Hematopoietic multipotent progenitor cell treated with erythropoietin and hydrocortisone succinate and interleukin-3 and kit ligand, for 15 days (in vitro differentiated cells): ENCODE measurements around the gene ROCK1.

Experiments used
- DNase-seq: peaks from one replicate; pipeline ENCODE4 v3.0.0-alpha.2; 2015; ENCODE audit warnings: low spot score

The ROCK1 gene

GRCh38 chr18:21105936-21106335 lies 5.7 kb downstream of the ROCK1 start:
- DNase-seq = no peak

GRCh38 chr18:21101172-21101571 lies 10.4 kb downstream of the ROCK1 start:
- DNase-seq = no peak

GRCh38 chr18:21100678-21101077 lies 10.9 kb downstream of the ROCK1 start:
- no peak for DNase-seq

- no peak for DNase-seq
These were observed 11.5 kb downstream of the ROCK1 start for GRCh38 chr18:21100146-21100545.

GRCh38 chr18:21099442-21099841 lies 12.2 kb downstream of the ROCK1 start:
- no peak for DNase-seq

- no peak for DNase-seq
These were observed 14.9 kb downstream of the ROCK1 start for GRCh38 chr18:21096760-21097159.

GRCh38 chr18:21093133-21093532 lies 18.5 kb downstream of the ROCK1 start:
- DNase-seq = no peak

- no peak for DNase-seq
These were observed 20.9 kb downstream of the ROCK1 start for GRCh38 chr18:21090680-21091079.

GRCh38 chr18:21085579-21086166 lies 25.9 kb downstream of the ROCK1 start:
- no peak for DNase-seq

- no peak for DNase-seq
These were observed 27.0 kb downstream of the ROCK1 start for GRCh38 chr18:21084511-21085078.

- no peak for DNase-seq
These were observed 28.6 kb downstream of the ROCK1 start for GRCh38 chr18:21083017-21083416.

GRCh38 chr18:21081426-21081825 lies 30.2 kb downstream of the ROCK1 start:
- no peak for DNase-seq

GRCh38 chr18:21080576-21080975 lies 31.0 kb downstream of the ROCK1 start:
- no peak for DNase-seq

GRCh38 chr18:21074336-21075323 lies 37.0 kb downstream of the ROCK1 start:
- DNase-seq = no peak

GRCh38 chr18:21073180-21073579 lies 38.4 kb downstream of the ROCK1 start:
- DNase-seq = no peak

GRCh38 chr18:21071071-21071470 lies 40.5 kb downstream of the ROCK1 start:
- DNase-seq = no peak

- DNase-seq = no peak
These were observed 42.1 kb downstream of the ROCK1 start for GRCh38 chr18:21069468-21069867.

GRCh38 chr18:21064347-21064746 lies 47.3 kb downstream of the ROCK1 start:
- DNase-seq = no peak

- DNase-seq = no peak
These were observed 48.6 kb downstream of the ROCK1 start for GRCh38 chr18:21063011-21063410.

- no peak for DNase-seq
These were observed 54.5 kb downstream of the ROCK1 start for GRCh38 chr18:21057112-21057511.

GRCh38 chr18:21056545-21056944 lies 55.1 kb downstream of the ROCK1 start:
- no peak for DNase-seq

- DNase-seq = no peak
These were observed 57.3 kb downstream of the ROCK1 start for GRCh38 chr18:21054252-21054821.

GRCh38 chr18:21053127-21053526 lies 58.5 kb downstream of the ROCK1 start:
- DNase-seq = no peak
